K562 (cell line): Measurements from ENCODE around the gene FUCA1. TPM values are rescaled to one million over a fixed set of nuclear protein-coding genes. Genes with fewer than 3 reads are reported as not detected.

ENCODE experiments used
- CBFA2T2 ChIP-seq: fragments of 450-650 bp; conservative IDR thresholded peaks from 2 replicates; pipeline ENCODE4 v1.6.1; 2017; ENCODE audit warnings: mild to moderate bottlenecking
- CCNT2 ChIP-seq: IDR thresholded peaks from 2 replicates; pipeline ENCODE4 v1.6.1; 2011; ENCODE audit warnings: borderline replicate concordance, low read depth, mild to moderate bottlenecking, moderate library complexity, mixed read lengths, low read length; ENCODE audit not compliant: insufficient read length; ENCODE audit errors: extremely low read depth
- EHMT2 ChIP-seq: fragments of 450-650 bp; IDR thresholded peaks from 2 replicates; pipeline ENCODE4 v1.6.1; 2018; ENCODE audit warnings: antibody characterized with exemption
- FIP1L1 ChIP-seq: fragments of 200-400 bp; formaldehyde crosslinking; IDR thresholded peaks from 2 replicates; pipeline ENCODE4 v1.6.1; 2018; ENCODE audit warnings: mild to moderate bottlenecking, low read depth, low read length; ENCODE audit not compliant: poor library complexity, severe bottlenecking
- FOXM1 ChIP-seq, 2 experiments: fragments of 450-650 bp in 1 of 2; sonication (generic) in 1 of 2; formaldehyde crosslinking in 1 of 2; IDR thresholded peaks; 2 replicates each; pipeline versions ENCODE4 v1.6.1 to v1.9.0; 2017 to 2022; ENCODE audit warnings: low read depth in 2 of 2, mild to moderate bottlenecking in 2 of 2, missing genetic modification reagents in 1 of 2, moderate library complexity in 1 of 2
- FOXP1 ChIP-seq: sonication (generic); formaldehyde crosslinking; IDR thresholded peaks from 2 replicates; pipeline ENCODE4 v1.8.0; 2022; ENCODE audit warnings: mild to moderate bottlenecking, missing genetic modification reagents
- HDAC6 ChIP-seq: IDR thresholded peaks from 2 replicates; pipeline ENCODE4 v1.6.1; 2012; ENCODE audit warnings: low read depth, mild to moderate bottlenecking, control low read depth, inconsistent platforms, low read length, moderate library complexity
- MAFK ChIP-seq: IDR thresholded peaks from 2 replicates; pipeline ENCODE4 v1.6.1; 2011; ENCODE audit warnings: low read length, improper control_type of control experiment
- POLR2A ChIP-seq: fragments of 450-650 bp; conservative IDR thresholded peaks from 2 replicates; pipeline ENCODE4 v1.6.1; 2016
- RFX1 ChIP-seq: fragments of 450-650 bp; IDR thresholded peaks from 2 replicates; pipeline ENCODE4 v1.6.1; 2016; ENCODE audit warnings: mild to moderate bottlenecking, moderate library complexity
- SIX5 ChIP-seq, 2 experiments: IDR thresholded peaks; 2 replicates each; pipeline ENCODE4 v1.6.1; 2011; ENCODE audit warnings: low read length in 2 of 2, borderline replicate concordance in 1 of 2, low read depth in 1 of 2, mild to moderate bottlenecking in 1 of 2, moderate library complexity in 1 of 2; ENCODE audit not compliant: insufficient read depth in 1 of 2
- ZBTB7A ChIP-seq: IDR thresholded peaks from 2 replicates; pipeline ENCODE4 v1.6.1; 2011; ENCODE audit warnings: low read depth, mild to moderate bottlenecking, low read length, moderate library complexity, borderline replicate concordance; ENCODE audit not compliant: control insufficient read depth
- ZC3H8 ChIP-seq: fragments of 450-650 bp; IDR thresholded peaks from 2 replicates; pipeline ENCODE4 v1.6.1; 2017
- ZFPM2 ChIP-seq: fragments of 250-450 bp; sonication (Bioruptor Pico); IDR thresholded peaks from 2 replicates; pipeline ENCODE4 v1.5.1; 2022; ENCODE audit warnings: mild to moderate bottlenecking
- ZNF408 ChIP-seq: fragments of 250-450 bp; sonication (Bioruptor Pico); IDR thresholded peaks from 2 replicates; pipeline ENCODE4 v1.4.0; 2020; ENCODE audit warnings: low read depth, mild to moderate bottlenecking, moderate library complexity
- ZNF830 ChIP-seq: fragments of 250-450 bp; sonication (Bioruptor Pico); IDR thresholded peaks from 2 replicates; pipeline ENCODE4 v1.5.0; 2021; ENCODE audit warnings: mild to moderate bottlenecking
- polyA plus RNA-seq, 8 experiments: library from polyadenylated mRNA; depleted of rRNA in 4 of 8; stranded (reverse) in 5 of 8; unstranded in 3 of 8; fragments of >200 nt; fragmentation: Nextera tagmentation in 2 of 8; fragmentation: Illumina TruSeq in 1 of 8; extraction: Ambion mirVana in 2 of 8; extraction: Trizol in 1 of 8; gene quantifications; 2 replicates each; pipeline versions ENCODE4 v1.2.1 to v1.2.3, GENCODE V29; 2011 to 2014; ENCODE audit warnings: inconsistent platforms in 1 of 8, missing spikeins in 1 of 8
- total RNA-seq, 7 experiments: library from RNA; depleted of rRNA in 6 of 7; stranded (reverse); fragments of >200 nt in 6 of 7; fragmentation: Illumina TruSeq in 2 of 7; extraction: Trizol in 2 of 7; gene quantifications; 2 replicates each; pipeline versions ENCODE4 v1.2.1 to v1.2.3, GENCODE V29; 2011 to 2021; ENCODE audit warnings: low replicate concordance in 1 of 7
- TF ChIP-seq, protein P1 (sequence below), 2 experiments: IDR thresholded peaks; 2 replicates each; pipeline ENCODE4 v1.6.1; 2011; ENCODE audit warnings: borderline replicate concordance in 1 of 2, control low read depth in 1 of 2, low read depth in 1 of 2, low read length in 1 of 2, mild to moderate bottlenecking in 1 of 2, mixed read lengths in 1 of 2, moderate library complexity in 1 of 2; ENCODE audit not compliant: insufficient read depth in 1 of 2, insufficient read length in 1 of 2, poor library complexity in 1 of 2, severe bottlenecking in 1 of 2; ENCODE audit errors: extremely low read depth in 1 of 2
- TF ChIP-seq, protein P2 (sequence below): fragments of 450-650 bp; IDR thresholded peaks from 2 replicates; pipeline ENCODE4 v1.6.1; 2017; ENCODE audit warnings: mild to moderate bottlenecking, moderate library complexity
- TF ChIP-seq, protein P3 (sequence below): sonication (generic); formaldehyde crosslinking; IDR thresholded peaks from 2 replicates; pipeline ENCODE4 v1.8.0; 2022; ENCODE audit warnings: mild to moderate bottlenecking, low read depth, missing genetic modification reagents
- TF ChIP-seq, protein P4 (sequence below): sonication (generic); formaldehyde crosslinking; IDR thresholded peaks from 2 replicates; pipeline ENCODE4 v1.8.1; 2022; ENCODE audit warnings: missing genetic modification reagents
- TF ChIP-seq, protein P5 (sequence below): fragments of 450-650 bp; formaldehyde crosslinking; conservative IDR thresholded peaks from 2 replicates; pipeline ENCODE4 v1.4.0; 2022; ENCODE audit warnings: mild to moderate bottlenecking, missing genetic modification characterization

FUCA1 gene
- total and polyA plus RNA-seq, 9 of the 15 experiments (the other 6 are each of a cell fraction or from before 2014, with no cell fraction given) = 7.0 to 20.5 (median 13.5) TPM

DNA sequence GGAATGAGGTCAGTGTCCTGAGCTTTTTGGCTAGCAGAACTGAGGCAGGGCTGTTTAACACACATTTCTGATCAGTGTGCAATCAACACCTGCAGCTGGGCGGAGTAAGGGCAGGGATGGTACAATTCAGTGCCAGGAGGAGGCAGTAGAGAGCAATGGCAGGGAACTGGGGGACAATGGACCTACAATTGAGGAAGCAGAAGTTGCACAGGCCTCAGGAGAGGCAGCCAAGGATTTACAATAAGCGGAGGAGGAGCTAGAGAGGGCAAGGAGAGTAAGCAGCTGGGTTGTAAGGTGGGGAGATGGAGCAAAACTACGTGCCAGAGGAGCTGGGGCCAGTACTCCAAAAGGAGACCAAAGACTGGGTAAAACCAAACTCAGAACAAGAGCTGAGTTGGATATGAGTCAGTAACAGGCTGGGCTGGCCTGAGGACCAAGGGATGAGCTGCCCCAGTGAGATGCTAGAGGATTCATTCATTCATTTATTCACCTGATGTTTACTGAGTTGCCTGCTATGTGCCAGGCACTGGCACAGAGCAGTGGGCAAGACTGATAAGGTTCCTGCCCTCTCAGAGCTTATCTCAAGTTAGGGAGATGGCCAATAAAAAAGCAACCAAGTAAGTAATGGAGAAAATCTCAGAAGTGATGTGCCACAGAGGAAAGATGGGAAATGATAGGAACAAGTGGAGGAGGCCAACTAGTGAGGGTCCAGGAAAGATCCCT lies 57.1 kb downstream of the FUCA1 start (continued):
- TF ChIP-seq, protein P1, sequence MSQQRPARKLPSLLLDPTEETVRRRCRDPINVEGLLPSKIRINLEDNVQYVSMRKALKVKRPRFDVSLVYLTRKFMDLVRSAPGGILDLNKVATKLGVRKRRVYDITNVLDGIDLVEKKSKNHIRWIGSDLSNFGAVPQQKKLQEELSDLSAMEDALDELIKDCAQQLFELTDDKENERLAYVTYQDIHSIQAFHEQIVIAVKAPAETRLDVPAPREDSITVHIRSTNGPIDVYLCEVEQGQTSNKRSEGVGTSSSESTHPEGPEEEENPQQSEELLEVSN (IDR thresholded peaks at IDR 0.05; ENCODE audit: borderline replicate concordance in 1 of 2, extremely low read depth in 1 of 2, insufficient read depth in 1 of 2, insufficient read length in 1 of 2, low read depth in 1 of 2, low read length in 1 of 2, poor library complexity in 1 of 2, severe bottlenecking in 1 of 2) = no peak
- no peak for TF ChIP-seq ZNF830 (CRISPR knock-in tag)
- TF ChIP-seq, protein P2, sequence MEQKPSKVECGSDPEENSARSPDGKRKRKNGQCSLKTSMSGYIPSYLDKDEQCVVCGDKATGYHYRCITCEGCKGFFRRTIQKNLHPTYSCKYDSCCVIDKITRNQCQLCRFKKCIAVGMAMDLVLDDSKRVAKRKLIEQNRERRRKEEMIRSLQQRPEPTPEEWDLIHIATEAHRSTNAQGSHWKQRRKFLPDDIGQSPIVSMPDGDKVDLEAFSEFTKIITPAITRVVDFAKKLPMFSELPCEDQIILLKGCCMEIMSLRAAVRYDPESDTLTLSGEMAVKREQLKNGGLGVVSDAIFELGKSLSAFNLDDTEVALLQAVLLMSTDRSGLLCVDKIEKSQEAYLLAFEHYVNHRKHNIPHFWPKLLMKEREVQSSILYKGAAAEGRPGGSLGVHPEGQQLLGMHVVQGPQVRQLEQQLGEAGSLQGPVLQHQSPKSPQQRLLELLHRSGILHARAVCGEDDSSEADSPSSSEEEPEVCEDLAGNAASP = no peak
- TF ChIP-seq ZBTB7A = no peak
- TF ChIP-seq POLR2A = no peak
- TF ChIP-seq, protein P3, sequence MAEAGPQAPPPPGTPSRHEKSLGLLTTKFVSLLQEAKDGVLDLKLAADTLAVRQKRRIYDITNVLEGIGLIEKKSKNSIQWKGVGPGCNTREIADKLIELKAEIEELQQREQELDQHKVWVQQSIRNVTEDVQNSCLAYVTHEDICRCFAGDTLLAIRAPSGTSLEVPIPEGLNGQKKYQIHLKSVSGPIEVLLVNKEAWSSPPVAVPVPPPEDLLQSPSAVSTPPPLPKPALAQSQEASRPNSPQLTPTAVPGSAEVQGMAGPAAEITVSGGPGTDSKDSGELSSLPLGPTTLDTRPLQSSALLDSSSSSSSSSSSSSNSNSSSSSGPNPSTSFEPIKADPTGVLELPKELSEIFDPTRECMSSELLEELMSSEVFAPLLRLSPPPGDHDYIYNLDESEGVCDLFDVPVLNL (CRISPR knock-in tag) = no peak
- TF ChIP-seq, protein P4, sequence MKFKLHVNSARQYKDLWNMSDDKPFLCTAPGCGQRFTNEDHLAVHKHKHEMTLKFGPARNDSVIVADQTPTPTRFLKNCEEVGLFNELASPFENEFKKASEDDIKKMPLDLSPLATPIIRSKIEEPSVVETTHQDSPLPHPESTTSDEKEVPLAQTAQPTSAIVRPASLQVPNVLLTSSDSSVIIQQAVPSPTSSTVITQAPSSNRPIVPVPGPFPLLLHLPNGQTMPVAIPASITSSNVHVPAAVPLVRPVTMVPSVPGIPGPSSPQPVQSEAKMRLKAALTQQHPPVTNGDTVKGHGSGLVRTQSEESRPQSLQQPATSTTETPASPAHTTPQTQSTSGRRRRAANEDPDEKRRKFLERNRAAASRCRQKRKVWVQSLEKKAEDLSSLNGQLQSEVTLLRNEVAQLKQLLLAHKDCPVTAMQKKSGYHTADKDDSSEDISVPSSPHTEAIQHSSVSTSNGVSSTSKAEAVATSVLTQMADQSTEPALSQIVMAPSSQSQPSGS (CRISPR knock-in tag) = no peak
- TF ChIP-seq HDAC6 = no peak
- no peak for TF ChIP-seq MAFK
- TF ChIP-seq ZC3H8 = peak; percentile 74; the same call in 1 of the 2 replicates
- no peak for TF ChIP-seq ZNF408 (CRISPR knock-in tag)
- no peak for TF ChIP-seq FOXP1 (CRISPR knock-in tag)
- TF ChIP-seq RFX1 = no peak
- TF ChIP-seq SIX5 (IDR thresholded peaks at IDR 0.05; ENCODE audit: borderline replicate concordance in 1 of 2, insufficient read depth in 1 of 2, low read depth in 1 of 2, low read length in 2 of 2) = no peak
- TF ChIP-seq CBFA2T2 = no peak
- TF ChIP-seq FIP1L1 = no peak
- no peak for TF ChIP-seq FOXM1 (IDR thresholded peaks at IDR 0.05; ENCODE audit: low read depth)
- TF ChIP-seq FOXM1 (CRISPR knock-in tag; IDR thresholded peaks at IDR 0.05; ENCODE audit: low read depth) = no peak
- TF ChIP-seq CCNT2 = no peak
- TF ChIP-seq, protein P5, sequence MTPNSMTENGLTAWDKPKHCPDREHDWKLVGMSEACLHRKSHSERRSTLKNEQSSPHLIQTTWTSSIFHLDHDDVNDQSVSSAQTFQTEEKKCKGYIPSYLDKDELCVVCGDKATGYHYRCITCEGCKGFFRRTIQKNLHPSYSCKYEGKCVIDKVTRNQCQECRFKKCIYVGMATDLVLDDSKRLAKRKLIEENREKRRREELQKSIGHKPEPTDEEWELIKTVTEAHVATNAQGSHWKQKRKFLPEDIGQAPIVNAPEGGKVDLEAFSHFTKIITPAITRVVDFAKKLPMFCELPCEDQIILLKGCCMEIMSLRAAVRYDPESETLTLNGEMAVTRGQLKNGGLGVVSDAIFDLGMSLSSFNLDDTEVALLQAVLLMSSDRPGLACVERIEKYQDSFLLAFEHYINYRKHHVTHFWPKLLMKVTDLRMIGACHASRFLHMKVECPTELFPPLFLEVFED (CRISPR knock-in tag) = no peak
- no peak for TF ChIP-seq ZFPM2
- peak; percentile 69; the same call in 1 of the 2 replicates for TF ChIP-seq EHMT2
